NCI-H524 (cell line): ENCODE results near the gene CAB39.
A peak's percentile ranks its signal among the peaks of the same experiment; 100 is the strongest.

Experiments
- DNase-seq, 2 experiments: peaks; one replicate each; lab custom pipeline; 2025; lab: John Stamatoyannopoulos, UW

The CAB39 gene

DNA sequence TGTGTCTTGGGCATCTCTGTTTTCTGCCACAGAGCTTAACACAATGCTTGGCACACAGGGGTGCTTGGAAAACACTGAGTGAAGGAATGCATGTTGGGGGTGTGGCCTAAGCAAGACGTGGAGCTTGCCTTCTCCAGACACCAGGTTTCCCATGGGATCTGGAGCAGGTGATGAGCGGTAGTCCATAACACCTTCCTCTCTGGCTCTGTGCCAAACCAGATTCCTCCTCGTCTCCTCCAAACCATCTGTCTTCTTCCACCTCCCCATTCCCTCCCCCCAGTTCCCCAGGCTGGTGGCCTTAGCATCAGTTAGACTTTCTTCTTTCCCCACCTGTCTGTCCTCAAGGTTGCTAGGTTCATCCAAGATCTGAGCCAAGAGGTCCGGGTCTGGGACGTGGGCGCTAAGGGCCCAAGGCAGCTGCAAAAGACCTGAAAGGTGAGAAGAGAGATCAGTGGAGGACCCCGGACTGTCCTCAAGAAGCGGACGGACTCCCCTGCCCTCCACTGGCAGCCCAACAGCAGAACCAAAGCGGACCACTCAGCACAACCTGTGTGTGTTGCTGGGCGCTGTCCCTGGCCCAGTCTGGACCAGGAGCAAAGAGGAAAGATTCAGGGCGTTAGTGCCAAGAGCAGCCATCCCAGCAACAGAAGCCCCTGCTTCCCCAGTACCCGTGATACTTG, 150.9 kb downstream of the CAB39 start:
- DNase-seq, result peak; percentile 24 to 79

DNA sequence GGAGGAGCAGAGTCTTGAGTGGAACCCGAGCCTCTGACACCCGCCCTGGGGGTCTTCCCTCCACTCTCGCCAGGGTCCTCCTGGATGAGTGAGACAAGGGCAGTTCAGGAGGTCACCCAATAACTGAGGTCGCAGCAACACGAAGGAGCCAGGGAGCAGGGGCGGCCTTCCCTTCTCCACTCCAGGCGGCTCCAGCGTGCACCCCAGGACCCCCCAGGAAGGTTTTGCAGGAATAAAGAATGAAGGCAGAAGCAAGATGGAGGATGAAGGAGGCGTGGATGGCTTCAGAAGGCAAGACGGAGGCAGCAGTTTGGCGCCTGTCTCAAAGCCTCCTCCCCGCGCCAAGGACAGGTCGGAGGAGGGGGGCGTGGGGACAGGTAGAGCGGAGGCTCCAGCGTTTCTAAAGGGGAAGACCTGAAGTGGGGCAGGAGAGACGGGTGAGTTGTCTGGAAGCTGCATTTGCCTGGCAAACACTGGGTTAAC, 151.5 kb downstream of the CAB39 start:
- DNase-seq, result no peak

DNA sequence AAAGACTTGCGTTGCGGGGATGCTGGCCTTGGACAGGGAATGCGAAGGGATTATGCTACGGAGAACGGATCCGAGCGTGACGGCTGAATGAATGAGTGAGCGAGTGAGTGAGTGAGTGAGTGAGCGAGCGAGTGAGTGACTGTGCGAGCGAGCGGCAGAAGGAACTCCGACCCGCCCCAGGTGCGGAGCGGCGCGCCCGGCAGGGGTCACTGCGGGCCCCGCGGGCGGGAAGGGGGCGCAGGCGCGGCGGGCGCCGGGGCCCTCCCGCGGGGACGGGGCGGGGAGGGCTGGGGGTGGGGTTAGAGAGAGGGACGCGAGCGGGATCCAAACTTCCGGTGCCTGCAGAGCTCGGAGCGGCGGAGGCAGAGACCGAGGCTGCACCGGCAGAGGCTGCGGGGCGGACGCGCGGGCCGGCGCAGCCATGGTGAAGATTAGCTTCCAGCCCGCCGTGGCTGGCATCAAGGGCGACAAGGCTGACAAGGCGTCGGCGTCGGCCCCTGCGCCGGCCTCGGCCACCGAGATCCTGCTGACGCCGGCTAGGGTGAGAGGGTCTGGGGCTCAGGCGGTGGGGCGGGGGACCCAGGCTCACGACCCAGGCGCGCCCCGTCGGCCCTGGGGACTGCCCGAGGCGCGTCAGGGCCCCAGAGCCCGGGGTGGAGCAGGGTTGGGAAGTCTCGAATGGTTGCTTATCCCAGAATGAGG, 152.1 kb downstream of the CAB39 start, which contains the start of gene ITM2C:
Gene ITM2C, plus strand, starts transcription at position 338 of the 702 bp plus-strand sequence. Its CDS starts 84 bp downstream, at position 422.
- DNase-seq, result peak; percentile 20 to 70

DNA sequence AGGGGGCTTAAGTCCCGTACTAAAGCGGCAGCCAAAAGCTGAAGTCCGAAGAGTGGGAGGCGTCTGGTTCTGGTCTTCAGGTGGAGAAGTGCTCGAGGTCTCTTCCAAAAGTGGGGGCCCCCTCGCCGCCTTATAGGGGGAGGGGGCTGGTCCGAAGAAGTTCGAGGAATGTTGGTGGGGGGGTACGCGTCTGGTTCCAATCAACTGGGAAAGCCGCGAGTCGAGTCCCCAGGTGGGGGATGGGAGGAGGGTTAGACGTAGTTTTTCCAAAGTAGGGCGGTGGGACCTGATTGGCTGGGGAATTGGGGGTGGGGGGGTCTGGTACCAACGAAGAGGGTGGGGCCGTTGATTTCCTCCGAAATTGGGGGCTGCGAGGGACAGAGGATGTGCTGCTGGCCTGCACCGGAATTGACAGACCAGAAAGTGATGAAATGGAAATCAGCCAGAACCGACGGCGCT, 152.7 kb downstream of the CAB39 start:
- peak in 1 of 2 experiments; percentile 12 for DNase-seq

DNA sequence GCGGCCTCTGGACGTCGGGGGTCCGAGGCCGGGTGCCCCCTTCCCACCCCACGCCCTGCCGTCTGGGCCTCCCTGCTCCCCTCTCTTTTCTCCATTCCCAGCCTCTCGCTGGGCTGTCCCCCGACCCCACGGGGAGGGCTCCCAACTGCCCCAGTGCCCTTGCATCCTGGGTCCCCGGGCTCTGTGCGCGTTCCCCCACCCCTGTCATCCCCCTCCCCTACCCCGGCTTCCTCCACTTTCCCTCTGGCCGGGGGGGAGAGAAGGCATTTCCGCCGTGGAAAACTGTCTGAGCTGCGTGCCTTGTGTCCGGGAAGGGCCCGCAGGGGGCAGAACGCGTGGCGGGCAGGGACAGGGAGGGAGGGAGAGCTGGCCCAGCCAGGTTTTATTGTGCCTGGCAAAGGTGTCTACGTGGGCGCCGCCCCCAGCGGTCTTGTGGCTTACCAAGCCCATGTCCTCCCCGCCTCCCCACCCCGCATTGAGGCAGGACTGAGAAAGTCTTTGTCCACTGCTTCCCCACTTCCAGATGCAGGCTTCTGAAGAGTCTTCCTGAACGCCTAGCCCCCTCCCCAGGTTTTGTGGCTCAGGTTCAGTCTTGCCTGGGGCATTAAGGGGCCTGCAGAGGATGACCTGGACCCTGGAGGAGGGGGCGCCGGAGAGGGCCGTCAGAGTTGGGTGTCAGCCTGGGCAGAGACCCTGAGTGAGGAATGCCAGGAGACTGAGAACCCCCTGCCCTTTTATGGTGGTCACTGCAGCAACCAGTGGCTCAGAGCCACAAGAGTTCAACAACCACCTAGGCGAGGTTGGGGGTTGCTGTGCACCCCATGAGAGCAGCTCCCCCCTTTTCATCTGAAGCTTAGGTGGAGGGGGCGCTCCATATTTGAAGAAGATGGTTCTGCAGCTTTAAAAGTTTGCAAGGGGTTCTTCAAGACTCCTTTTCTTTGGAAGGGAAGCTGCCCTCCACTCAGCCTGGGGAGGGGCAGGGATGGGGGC, 153.4 kb downstream of the CAB39 start:
- DNase-seq, result peak in 1 of 2 experiments; percentile 3

DNA sequence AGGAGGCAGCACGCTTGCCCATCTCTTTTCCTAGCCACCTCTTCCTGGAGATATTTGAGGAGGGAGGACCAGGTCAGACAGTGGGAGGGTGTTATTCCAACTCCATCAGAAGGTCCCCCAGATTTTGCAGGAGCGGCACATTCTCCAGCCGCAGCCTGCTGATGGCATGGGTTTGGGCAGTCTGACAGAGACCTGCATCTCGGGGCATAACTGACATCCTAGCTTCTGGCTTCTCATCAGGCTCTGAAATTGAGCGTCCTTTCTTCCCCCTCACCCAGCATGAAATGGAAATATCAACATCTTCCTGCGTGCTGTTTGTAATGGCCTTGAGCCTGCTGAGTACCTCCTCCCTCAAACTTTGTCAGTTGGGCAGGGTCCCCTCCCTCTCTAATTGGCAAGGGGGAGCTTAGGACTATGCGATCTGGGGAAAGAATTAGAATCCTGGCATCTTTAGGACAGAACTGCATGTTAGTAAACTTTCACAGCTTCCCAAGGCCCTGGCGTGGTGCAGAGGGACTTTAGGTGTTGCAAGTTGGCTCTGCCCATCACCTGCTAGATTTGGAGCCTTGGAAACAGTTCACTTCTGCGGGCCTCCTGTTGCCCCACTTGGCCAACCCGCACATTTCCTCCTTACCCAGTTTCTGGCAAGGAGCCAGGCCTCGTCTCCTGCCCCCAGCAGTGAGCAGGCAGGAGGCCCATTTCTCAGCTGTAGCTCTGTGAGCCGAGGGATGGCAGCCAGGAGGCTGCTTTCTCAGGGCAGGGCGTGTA, 154.3 kb downstream of the CAB39 start:
- peak in 1 of 2 experiments; percentile 36 for DNase-seq

DNA sequence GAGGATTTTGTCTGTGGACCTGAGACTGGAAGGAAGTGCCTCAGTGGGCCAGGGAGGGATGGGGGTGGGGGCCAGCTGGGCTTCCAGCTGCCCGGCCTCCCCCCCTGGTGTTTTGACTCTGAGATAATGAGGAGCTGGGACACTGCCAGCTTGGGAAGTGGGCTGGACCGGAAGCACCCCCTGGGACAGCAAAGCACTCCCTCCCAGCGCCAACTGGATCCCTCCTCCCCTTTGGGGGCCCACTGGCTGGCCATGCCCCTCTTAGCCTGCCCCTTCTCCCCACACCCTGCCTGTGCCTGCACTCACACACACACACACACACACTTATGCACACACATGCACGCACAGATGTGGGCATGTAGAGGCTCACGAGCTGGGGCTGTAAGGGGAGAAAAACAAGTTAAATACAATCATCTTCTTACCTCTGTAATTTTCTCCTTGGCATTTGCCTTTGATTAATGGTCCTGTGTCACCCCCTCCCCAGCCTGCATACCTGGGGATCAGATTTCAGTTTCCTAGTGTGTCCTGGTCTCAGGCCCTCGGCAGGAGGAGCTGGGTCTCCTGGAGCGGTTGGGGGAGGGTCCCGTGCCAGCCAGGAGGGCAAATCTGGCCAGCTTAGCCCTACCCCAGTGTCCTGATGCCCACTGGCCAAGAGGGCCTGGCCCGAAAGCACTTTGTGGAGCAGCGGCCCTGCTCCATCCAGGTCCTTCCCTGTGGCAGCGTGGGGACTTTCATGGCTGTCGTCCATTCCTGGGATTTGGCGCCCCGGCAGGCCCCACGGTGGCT, 155.7 kb downstream of the CAB39 start:
- peak; percentile 11 to 50 for DNase-seq

DNA sequence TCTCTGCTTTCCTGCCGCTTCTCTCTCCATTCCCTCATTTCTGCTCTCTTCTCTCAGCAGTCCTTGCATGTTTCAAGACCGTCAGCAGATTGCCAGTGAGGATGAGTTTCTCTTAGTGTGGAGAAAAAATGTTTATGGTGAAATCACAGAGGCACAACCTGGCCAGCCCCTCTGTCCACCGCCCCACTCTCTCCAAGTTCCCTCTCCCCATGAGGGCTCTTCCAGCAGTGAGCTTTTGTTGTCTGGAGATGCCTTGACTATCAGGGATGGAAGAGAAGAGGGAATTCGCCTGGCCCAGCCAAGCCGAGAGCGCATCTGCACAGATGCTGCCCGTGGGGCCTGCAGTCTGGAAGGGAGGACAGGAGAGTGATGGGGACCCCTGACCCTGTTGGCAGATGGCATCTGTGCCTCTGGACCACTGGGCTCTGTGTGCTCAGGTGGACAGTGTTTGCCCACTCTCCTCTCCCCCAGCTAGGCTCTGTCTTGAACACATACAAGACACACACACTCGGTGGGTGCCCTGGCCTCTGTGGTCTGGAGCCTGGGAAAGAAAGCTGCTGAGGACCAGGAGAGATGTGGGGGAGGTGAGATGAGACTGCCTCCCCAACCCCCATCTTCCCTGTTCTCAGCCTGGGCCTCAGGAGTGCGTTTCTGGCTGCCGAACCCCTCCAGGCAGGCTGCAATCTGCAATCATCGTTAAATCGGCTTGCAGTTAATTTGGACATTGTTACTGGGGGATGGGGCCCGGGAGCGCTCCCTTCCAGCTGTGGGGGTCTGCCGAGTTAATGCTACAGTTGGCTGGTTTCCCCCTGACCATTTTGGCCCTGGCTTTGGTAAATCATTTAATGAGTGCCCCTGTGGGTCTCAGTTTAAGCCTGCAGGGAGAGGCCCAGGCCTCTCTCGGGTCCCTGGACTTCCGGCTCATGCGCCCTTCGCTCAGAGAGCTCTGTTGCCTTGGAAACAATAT, 156.6 kb downstream of the CAB39 start:
- DNase-seq, result no peak

DNA sequence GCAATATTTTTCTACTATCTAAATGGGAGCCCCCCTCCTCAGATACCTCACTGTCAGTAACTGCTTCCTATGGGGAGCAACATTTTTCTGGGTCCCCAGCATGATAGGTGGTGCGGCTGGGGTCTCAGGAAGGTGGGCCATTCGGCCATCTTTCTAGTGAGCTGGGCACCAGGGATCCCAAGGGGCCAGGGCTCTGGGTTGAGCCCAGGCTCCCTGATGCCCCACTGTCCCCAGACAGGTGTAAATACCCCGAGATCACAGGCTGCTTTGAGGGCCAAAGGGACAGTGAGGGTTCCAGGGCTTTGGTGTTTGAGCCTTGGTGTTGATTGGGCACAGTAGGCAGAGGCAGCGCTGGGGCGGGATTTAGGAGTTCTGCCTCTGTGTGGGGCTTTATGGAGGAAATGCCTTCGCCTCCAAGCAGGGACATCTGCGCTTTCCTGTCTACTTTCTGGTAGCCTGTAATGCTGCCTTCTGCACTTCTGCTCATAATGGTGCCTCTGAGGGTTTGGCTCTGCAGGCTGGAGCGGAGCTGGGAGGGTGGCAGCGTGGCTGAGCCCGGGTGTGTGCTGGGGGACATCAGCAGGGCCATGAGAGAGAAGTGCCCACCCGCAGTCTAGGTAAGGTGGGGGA, 157.4 kb downstream of the CAB39 start:
- DNase-seq, result no peak
